Islet of Langerhans (tissue), 1 donor: ENCODE results near the gene TXNRD1.
"Not testable (repeated sequence)": the region's sequence is repeated elsewhere in the genome, so short reads cannot be mapped to it uniquely, and the experiment has no call there.

Source experiments
- FAIRE-seq: peaks from one replicate; lab custom pipeline; 2011; peaks lifted over from hg19 to GRCh38; lab: Jason Lieb, UNC

Gene TXNRD1

DNA sequence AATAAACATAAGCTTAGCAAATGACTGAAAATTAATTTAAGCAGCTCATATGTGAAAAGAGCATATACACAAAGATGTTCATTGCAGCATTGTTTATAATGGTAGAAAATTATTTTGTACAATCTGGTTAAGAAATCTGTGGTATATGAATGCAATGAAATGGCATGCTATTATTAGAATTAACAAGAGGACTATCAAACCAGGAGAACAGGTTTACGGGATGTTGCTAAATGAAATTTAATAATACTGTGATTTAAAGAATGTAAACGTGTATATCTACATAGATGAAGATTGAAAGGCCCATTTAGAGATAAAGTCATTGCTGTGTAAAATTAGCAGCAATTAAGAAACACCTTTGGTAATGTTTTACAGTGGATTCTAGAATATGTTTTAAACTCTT lies 158.5 kb downstream of the TXNRD1 start:
- FAIRE-seq = no peak

- FAIRE-seq = no peak
These were observed 159.2 kb downstream of the TXNRD1 start for GRCh38 chr12:104374806-104375205.

DNA sequence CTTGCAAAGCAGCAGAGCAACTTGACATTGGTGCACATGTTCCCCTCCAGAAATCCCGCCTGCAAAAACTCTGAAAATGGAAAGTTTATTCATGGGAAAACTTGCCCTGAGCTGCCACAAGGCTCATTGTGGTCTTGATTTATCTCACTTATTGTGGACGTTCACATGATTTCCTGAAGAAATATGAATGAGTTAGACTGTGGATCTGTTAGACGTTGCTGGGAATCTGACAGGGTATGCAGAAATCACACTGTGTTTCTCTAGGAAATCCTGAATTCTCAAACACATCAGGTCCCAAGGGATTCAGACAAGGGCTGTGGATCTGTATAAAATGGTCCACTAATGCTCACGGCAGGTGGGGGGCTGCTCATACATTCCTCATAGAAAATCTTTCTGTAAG lies 160.2 kb downstream of the TXNRD1 start:
- FAIRE-seq = no peak

GRCh38 chr12:104376650-104377513 lies 161.3 kb downstream of the TXNRD1 start:
- no peak for FAIRE-seq

DNA sequence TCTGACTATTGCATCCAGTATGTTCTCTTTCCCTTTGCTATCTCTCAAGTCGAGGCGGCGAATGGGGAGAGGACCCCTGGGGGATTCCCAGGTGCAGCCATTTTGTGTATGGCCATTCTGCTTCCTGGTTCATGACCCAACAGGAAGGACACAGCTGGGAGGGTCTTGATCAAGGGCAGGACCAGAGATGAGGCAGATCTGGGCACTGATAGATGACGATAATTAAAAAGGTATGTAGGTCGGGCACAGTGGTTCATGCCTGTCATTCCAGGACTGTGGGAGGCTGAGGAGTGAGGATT lies 161.9 kb downstream of the TXNRD1 start:
- FAIRE-seq = no peak

- FAIRE-seq = no peak
These were observed 162.8 kb downstream of the TXNRD1 start for GRCh38 chr12:104378427-104378826.

- no peak for FAIRE-seq
These were observed 165.8 kb downstream of the TXNRD1 start for GRCh38 chr12:104381341-104381730.

- no peak for FAIRE-seq
These were observed 166.3 kb downstream of the TXNRD1 start for GRCh38 chr12:104381731-104382480.

GRCh38 chr12:104384141-104384880 lies 168.7 kb downstream of the TXNRD1 start:
- FAIRE-seq = no peak

GRCh38 chr12:104385510-104385909 lies 169.9 kb downstream of the TXNRD1 start:
- FAIRE-seq = no peak

GRCh38 chr12:104386461-104386860 lies 170.9 kb downstream of the TXNRD1 start:
- FAIRE-seq = no peak

DNA sequence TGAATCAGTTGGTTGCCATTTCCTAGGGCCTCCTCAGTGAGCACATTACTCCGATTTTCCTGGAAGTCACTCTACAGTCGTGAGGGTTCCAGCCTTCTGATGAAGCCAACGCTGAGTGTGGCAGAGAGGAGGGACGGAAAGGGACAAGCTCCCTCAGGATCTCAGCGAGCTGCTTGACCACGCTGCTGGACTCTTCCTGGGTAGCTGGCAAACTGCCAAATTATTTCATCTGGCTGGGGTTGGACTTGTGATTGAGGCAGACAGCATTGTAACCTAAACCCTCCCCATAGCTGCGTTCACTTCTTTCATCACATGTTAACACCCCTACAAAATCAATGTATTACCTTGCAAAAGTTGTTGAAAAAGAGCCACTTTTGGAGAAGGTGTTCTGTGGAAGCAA lies 171.6 kb downstream of the TXNRD1 start:
- FAIRE-seq = no peak

DNA sequence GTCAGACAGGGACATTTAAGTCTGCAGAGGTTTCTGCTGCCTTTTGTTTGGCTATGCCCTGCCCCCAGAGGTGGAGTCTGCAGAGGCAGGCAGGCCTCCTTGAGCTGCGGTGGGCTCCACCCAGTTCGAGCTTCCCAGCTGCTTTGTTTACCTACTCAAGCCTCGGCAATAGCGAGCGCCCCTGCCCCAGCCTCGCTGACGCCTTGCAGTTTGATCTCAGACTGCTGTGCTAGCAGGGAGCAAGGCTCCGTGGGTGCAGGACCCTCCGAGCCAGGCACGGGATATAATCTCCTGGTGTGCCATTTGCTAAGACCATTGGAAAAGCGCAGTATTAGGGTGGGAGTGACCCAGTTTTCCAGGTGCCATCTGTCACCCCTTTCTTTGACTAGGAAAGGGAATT lies 178.5 kb downstream of the TXNRD1 start:
- FAIRE-seq = not testable (repeated sequence)
